GM12872 (cell line): Measurements from ENCODE around the gene PRR14.

ENCODE experiments used
- CTCF ChIP-seq: IDR thresholded peaks from 3 replicates; pipeline ENCODE4 v1.5.1; 2011; ENCODE audit warnings: low read depth, mild to moderate bottlenecking, low read length, moderate library complexity; ENCODE audit not compliant: insufficient read depth

The PRR14 gene

GRCh38 chr16:30650369-30651123 lies at the start of gene PRR14:
PRR14 (plus strand) TSS chr16:30650960; CDS start chr16:30651646, 686 bp downstream.
- no peak for TF ChIP-seq CTCF

DNA sequence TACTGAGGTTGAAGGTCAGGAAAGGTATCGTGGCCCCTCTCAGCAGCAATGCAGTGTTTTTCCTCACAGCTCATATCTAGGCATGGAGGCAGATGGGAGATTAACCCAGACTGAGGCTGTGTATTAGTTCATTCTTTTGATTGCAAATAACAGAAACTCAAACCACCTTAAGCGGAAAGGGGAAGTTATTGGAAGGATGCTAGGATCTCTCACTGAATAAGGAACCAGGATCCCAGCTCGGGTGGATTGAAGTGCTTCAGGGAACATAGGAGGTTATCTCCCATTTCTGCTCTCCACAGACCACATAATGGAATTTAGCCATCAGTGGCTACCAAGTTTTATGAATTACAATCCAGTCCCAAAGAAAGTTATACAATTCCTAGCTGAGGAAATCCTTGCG lies 48.8 kb upstream of the PRR14 start:
- TF ChIP-seq CTCF: no peak

GRCh38 chr16:30602616-30603277 lies 48.0 kb upstream of the PRR14 start:
- no peak for TF ChIP-seq CTCF

- TF ChIP-seq CTCF: no peak
Measured at GRCh38 chr16:30603945-30604315, 46.8 kb upstream of the PRR14 start.

DNA sequence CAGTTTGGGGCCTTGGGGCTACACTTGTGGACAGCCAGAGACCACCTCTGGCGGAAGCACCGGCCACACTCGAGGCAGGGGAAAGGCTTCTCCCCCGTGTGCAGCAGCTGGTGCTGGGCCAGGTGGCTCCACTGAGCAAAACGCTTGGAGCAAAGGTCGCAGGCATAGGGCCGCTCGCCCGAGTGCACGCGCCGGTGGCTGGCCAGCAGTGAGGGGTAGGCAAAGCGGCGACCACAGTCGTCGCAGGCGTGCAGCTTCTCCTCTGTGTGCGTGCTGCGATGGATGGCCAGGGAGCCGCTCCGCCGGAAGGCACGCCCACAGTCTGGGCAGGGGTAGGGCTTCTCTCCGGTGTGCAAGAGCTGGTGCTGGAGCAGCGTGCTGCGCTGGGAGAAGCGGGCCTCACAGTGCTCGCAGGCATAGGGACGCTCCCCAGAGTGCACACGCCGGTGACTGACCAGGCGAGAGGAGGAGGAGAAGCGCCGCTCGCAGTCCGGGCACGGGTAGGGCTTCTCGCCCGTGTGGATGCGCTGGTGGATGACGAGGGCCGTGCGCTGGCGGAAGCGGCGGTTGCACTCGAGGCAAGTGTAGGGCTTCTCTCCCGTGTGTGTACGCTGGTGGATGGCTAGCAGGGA lies 46.3 kb upstream of the PRR14 start:
- no peak for TF ChIP-seq CTCF

DNA sequence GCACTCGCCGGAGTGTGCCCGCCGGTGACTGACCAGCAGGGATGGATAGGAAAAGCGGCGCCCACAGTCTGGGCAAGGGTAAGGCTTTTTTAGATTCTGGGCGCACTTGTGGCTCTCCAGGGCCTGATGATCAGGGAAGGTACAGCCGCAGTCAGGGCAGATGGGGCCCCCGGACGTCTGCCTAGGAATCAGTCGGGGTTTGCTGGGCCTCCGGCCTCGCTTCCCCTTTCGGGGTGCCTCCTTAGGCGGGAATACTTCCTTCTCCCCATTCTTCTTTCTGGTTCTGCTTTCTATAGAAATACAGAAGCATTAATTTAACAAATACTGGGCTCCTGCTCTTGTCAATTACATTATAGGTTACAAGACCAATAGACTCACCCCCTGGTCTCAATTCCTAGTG lies 45.6 kb upstream of the PRR14 start:
- no peak for TF ChIP-seq CTCF

GRCh38 chr16:30606004-30606403 lies 44.8 kb upstream of the PRR14 start:
- TF ChIP-seq CTCF: no peak
